ENCODE results near the gene MED12L. TPM values are rescaled to one million over a fixed set of nuclear protein-coding genes. Genes with fewer than 3 reads are reported as not detected.

MED12L gene
- total and polyA plus RNA-seq, 9 donors = 2.6 to 11.7 (median 6.8) TPM

DNA sequence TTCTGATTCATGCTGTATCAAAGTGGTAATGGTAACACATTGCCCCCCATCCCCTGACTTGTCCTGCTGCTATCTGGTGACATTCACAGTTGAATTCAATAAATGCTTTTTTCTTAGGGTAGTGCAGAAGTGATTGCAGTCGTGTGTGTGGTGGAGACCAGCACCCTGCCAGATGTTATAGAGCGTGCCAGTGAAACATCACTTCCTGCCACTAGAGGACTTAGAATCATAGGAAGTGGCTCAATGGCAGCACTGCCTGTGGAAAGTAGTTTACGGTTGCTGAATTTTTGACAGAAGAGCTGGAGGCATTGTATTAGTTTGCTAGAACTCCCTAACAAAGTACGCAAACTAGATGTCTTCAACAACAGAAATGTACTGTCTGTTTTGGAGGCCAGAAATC lies 336.5 kb downstream of the MED12L start:
- Histone ChIP-seq H3K9me3 (replicated peaks; ENCODE audit: control insufficient read depth, low read depth, low read length) (no peaks in the 10 kb centered on the region), H3K4me1 (ENCODE audit: control insufficient read depth, insufficient read depth, low read length) (no peaks in the 10 kb centered on the region), H3K27ac (ENCODE audit: low read length) (no peak overlapping the region), H3K27me3 (ENCODE audit: control insufficient read depth, insufficient read depth, low read length) (no peaks in the 10 kb centered on the region), H3K4me3 (ENCODE audit: low read length) (no peak overlapping the region), H3K36me3 (ENCODE audit: control insufficient read depth, insufficient read depth, low read length) (no peaks in the 10 kb centered on the region)
- no peak for DNase-seq
- 82% methylated on average over 2 of the region's 4 CpGs for WGBS (ENCODE audit: insufficient coverage)

DNA sequence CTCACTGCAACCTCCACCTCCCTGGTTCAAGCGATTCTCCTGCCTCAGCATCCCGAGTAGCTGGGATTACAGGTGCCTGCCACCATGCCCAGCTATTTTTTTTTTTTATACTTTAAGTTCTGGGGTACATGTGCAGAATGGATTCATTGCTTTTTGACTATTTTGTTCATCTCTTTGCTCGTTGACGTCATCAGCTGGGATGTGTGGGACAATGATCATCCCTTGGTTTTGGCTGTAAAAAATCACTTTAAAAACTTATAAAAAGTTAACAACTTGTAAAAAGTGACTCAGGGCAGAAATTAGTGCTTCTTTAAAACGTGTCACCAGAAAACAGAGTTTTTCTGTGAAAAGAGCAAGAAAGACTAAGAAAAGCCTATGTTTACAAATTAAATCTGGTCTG lies 337.6 kb downstream of the MED12L start:
- no peak overlapping the region for H3K27ac ChIP-seq (ENCODE audit: low read length)
- no peak for DNase-seq
- H3K4me3 ChIP-seq (ENCODE audit: low read length) = no peak overlapping the region
- H3K4me1 ChIP-seq (ENCODE audit: control insufficient read depth, insufficient read depth, low read length) = no peaks in the 10 kb centered on the region
- no peaks in the 10 kb centered on the region for H3K9me3 ChIP-seq (replicated peaks; ENCODE audit: control insufficient read depth, low read depth, low read length)
- no peaks in the 10 kb centered on the region for H3K27me3 ChIP-seq (ENCODE audit: control insufficient read depth, insufficient read depth, low read length)
- 100% methylated on average over 1 of the region's 5 CpGs for WGBS (ENCODE audit: insufficient coverage)
- no peaks in the 10 kb centered on the region for H3K36me3 ChIP-seq (ENCODE audit: control insufficient read depth, insufficient read depth, low read length)

DNA sequence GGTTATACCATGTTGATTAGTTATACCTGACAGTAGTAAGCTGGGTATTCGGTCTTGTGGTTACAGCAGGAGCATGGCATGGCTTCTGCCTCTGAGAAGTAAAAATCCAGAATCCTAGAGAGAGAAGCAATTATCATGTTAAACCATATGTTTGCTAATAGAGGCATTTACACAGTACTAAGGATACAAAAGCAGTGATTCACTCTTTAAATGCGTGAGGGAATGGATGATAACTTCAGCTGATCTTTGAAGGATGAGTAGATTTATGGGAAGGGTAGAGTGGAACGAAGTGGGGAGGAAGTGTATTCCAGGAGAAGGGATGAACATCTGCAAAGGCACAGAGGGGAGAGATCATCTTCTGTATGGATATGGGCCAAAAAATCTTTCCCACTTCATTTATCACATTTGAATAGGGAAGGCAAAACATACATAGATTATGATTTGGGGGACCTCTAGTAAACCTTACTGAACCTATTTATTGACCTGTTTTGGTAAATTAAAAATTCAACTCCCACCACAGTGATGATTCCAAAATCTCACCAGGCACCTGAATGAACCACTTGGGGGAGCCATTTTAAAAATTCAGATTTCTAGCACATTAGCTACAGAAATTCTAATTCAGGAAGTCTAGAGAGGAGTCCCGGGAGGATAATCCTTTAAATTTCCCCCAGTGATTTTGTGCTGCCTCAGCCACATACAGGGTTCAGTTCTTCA lies 340.3 kb downstream of the MED12L start:
- no peaks in the 10 kb centered on the region for H3K36me3 ChIP-seq (ENCODE audit: control insufficient read depth, insufficient read depth, low read length)
- no peaks in the 10 kb centered on the region for H3K9me3 ChIP-seq (replicated peaks; ENCODE audit: control insufficient read depth, low read depth, low read length)
- H3K27ac ChIP-seq (ENCODE audit: low read length) = no peak overlapping the region
- no peak for DNase-seq
- no peaks in the 10 kb centered on the region for H3K27me3 ChIP-seq (ENCODE audit: control insufficient read depth, insufficient read depth, low read length)
- no peak overlapping the region for H3K4me3 ChIP-seq (ENCODE audit: low read length)
- WGBS (ENCODE audit: insufficient coverage) = no CpG with 5 or more reads among the region's 4 CpGs
- no peaks in the 10 kb centered on the region for H3K4me1 ChIP-seq (ENCODE audit: control insufficient read depth, insufficient read depth, low read length)

DNA sequence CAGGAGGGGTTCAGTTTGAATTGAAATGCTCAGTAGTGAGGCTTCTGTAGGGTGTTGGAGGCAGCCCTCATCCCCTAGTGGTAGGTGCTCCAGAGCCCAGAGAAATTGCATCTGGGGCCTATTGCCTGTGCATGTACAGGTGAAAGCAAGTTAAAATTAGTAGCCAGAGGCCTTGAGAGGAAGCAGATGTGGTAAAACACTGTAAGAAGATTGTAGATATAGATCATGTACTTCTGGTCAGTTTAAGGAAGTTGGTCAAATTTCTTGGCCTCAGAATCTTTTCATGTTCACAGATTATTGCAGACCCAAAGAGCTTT lies 340.8 kb downstream of the MED12L start:
- Histone ChIP-seq H3K27ac (ENCODE audit: low read length) (no peak overlapping the region), H3K4me1 (ENCODE audit: control insufficient read depth, insufficient read depth, low read length) (no peaks in the 10 kb centered on the region), H3K36me3 (ENCODE audit: control insufficient read depth, insufficient read depth, low read length) (no peaks in the 10 kb centered on the region), H3K27me3 (ENCODE audit: control insufficient read depth, insufficient read depth, low read length) (no peaks in the 10 kb centered on the region), H3K4me3 (ENCODE audit: low read length) (no peak overlapping the region), H3K9me3 (replicated peaks; ENCODE audit: control insufficient read depth, low read depth, low read length) (no peaks in the 10 kb centered on the region)
- no peak for DNase-seq

DNA sequence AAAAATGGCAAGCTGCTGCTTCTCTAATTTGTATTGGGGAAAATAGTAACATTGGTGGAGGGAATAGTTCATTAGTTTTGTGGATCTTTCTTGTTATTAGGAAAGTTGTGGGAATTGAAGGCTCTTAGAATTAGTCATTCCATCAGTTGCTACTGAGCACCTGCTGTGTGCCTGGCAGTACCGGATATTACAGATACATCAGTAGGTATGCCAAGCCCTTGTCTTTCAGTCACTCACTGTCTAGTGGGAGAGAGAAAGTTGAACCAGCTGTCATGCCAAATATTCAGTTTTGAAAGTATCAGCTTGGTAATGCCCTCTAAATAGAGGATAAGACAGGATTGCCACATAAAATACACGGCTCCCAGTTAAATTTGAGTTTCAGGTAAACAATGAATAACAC lies 342.9 kb downstream of the MED12L start:
- 80% methylated on average over 1 of the region's 2 CpGs for WGBS (ENCODE audit: insufficient coverage)

DNA sequence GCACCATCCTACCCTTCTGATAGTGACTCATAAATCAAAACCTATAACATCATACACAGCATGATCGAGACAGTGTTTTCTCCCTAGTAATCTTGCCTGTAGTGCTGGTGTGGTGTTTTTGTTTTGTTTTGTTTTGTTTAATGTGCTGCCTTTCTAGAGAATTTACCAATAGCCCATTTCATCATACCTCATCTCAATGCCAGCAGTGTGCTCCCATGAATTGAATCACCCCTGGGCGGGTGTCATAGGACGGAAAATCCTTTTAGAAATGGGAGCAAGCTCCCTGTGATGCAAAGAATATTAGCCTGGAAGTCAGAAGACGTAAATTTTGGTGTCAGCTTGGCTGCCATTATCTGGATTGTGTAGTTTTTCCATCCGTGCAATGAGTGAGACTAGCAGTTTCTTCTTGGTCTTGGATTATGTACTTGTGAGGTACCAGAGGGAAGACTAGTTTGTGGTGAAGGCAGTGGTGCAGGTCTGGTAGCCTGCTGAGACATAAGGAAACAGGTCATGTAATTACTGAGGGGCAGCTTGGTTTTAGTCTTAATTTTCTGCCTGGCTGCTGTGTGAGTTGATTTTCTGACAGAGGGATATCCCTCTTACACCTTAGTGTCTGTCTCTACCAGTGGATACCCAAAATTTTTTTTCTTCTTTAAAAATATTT lies 345.5 kb downstream of the MED12L start:
- 84% methylated on average over 4 of the region's 5 CpGs for WGBS (ENCODE audit: insufficient coverage)
- H3K36me3 ChIP-seq (ENCODE audit: control insufficient read depth, insufficient read depth, low read length) = no peaks in the 10 kb centered on the region

More for the DNA sequence above, 342.9 kb downstream of the MED12L start:
- Histone ChIP-seq H3K27me3 (ENCODE audit: control insufficient read depth, insufficient read depth, low read length) (no peaks in the 10 kb centered on the region), H3K36me3 (ENCODE audit: control insufficient read depth, insufficient read depth, low read length) (no peaks in the 10 kb centered on the region), H3K4me3 (ENCODE audit: low read length) (no peak overlapping the region), H3K4me1 (ENCODE audit: control insufficient read depth, insufficient read depth, low read length) (no peaks in the 10 kb centered on the region), H3K27ac (ENCODE audit: low read length) (no peak overlapping the region), H3K9me3 (replicated peaks; ENCODE audit: control insufficient read depth, low read depth, low read length) (no peaks in the 10 kb centered on the region)
- DNase-seq = no peak

DNA sequence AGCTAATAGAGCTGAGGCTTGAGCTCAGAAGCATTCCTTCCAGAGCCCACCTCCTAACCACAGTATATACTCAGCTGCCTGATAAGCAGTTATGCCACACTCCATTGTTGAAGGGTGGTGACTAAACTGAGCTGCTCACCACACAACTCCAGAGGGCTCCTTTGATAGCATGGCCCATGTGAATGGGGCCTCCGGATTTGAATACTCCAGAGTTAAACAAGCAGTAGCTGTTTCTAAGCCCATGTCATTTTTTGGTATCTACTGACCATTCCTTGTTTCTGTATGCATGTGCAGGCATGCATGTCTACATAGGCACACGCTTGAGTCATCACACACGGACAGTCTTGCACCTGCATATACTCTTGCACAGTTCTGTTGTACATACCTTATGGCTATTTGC lies 346.5 kb downstream of the MED12L start:
- no peak overlapping the region for H3K4me3 ChIP-seq (ENCODE audit: low read length)
- no peaks in the 10 kb centered on the region for H3K9me3 ChIP-seq (replicated peaks; ENCODE audit: control insufficient read depth, low read depth, low read length)
- WGBS (ENCODE audit: insufficient coverage) = 91% methylated on average over 2 of the region's 3 CpGs
- DNase-seq = no peak
- H3K27ac ChIP-seq (ENCODE audit: low read length) = no peak overlapping the region
- no peaks in the 10 kb centered on the region for H3K36me3 ChIP-seq (ENCODE audit: control insufficient read depth, insufficient read depth, low read length)
- H3K27me3 ChIP-seq (ENCODE audit: control insufficient read depth, insufficient read depth, low read length) = no peaks in the 10 kb centered on the region
- no peaks in the 10 kb centered on the region for H3K4me1 ChIP-seq (ENCODE audit: control insufficient read depth, insufficient read depth, low read length)

More for the DNA sequence above, 345.5 kb downstream of the MED12L start:
- Histone ChIP-seq H3K27me3 (ENCODE audit: control insufficient read depth, insufficient read depth, low read length) (no peaks in the 10 kb centered on the region), H3K4me3 (ENCODE audit: low read length) (no peak overlapping the region), H3K4me1 (ENCODE audit: control insufficient read depth, insufficient read depth, low read length) (no peaks in the 10 kb centered on the region), H3K27ac (ENCODE audit: low read length) (no peak overlapping the region), H3K9me3 (replicated peaks; ENCODE audit: control insufficient read depth, low read depth, low read length) (no peaks in the 10 kb centered on the region)
- DNase-seq = no peak

DNA sequence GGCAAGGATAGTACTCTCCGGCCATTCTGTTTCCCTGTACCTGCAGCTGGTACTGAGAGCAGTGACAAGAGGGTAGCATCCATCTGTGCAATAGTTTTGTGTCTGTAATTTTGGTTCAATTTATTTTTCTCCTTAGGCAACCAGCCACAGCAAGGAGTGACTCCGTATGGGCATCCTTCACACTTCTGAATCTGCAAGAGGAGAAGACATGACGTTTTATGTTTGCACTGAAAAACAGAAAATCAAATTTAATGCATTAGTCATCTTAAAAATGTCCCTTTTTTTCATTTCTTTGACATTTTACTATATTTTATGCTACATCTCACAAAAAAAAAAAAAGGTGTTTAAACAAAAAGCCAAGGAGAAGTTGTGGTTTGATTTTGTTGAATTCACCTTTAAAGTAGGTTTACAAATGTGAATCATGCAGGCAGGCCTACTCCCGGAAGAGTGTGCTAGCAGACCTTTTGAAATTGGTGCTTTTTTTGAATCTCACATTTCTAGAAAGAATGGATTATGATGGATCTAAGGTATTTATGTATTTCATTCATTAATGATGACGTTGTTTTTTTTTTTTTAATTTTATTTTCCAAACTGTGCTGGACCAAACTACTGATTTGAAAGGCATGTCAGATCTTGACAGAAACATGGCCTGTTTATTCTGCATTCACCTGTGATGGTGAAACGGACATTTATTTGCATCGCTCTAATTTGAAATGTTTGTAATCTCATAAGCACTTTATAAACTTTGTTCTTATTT lies 347.3 kb downstream of the MED12L start:
- H3K36me3 ChIP-seq (ENCODE audit: control insufficient read depth, insufficient read depth, low read length) = no peaks in the 10 kb centered on the region
- no peaks in the 10 kb centered on the region for H3K4me1 ChIP-seq (ENCODE audit: control insufficient read depth, insufficient read depth, low read length)
- whole genome bisulfite sequencing (ENCODE audit: insufficient coverage) = no CpG with 5 or more reads among the region's 7 CpGs
- no peaks in the 10 kb centered on the region for H3K27me3 ChIP-seq (ENCODE audit: control insufficient read depth, insufficient read depth, low read length)
- no peaks in the 10 kb centered on the region for H3K9me3 ChIP-seq (replicated peaks; ENCODE audit: control insufficient read depth, low read depth, low read length)
- H3K27ac ChIP-seq (ENCODE audit: low read length) = no peak overlapping the region
- no peak overlapping the region for H3K4me3 ChIP-seq (ENCODE audit: low read length)
- DNase-seq = no peak

DNA sequence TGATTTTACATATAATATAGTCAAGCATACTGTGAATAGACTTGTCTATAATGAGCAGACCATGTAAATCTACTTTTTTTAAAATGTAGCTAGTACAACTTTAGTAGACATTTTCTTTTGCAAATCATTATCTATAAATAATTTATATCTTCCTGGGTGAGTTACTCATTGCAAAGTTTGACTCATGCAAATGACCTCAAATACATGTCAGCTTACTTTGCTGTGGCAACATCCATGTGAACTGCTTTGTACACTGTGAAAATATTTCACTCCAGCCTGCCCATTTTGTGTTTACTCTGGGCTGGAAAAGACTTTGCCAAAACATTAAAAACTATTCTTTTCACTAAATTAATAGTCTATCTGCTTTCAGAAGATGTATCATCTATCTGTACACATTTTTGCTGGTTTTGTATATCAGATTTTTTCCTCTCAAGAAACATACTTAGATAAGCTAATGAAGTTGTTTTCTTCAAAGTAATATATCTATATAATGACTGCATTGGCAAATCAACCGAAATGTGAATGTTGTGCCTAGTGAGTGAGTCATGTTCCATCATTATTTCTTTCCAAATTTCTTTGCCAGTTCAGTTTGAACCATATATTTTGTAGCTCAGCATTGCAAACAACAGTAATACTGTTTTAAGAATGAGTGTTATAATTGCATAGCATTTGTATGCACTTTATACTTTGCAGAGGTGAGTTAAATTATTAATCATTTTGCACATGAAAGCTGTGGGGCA lies 348.9 kb downstream of the MED12L start:
- no peak for DNase-seq
- no peaks in the 10 kb centered on the region for H3K27me3 ChIP-seq (ENCODE audit: control insufficient read depth, insufficient read depth, low read length)
- H3K4me1 ChIP-seq (ENCODE audit: control insufficient read depth, insufficient read depth, low read length) = no peaks in the 10 kb centered on the region
- H3K36me3 ChIP-seq (ENCODE audit: control insufficient read depth, insufficient read depth, low read length) = no peaks in the 10 kb centered on the region
- no peak overlapping the region for H3K27ac ChIP-seq (ENCODE audit: low read length)
- H3K9me3 ChIP-seq (replicated peaks; ENCODE audit: control insufficient read depth, low read depth, low read length) = no peaks in the 10 kb centered on the region
- WGBS (ENCODE audit: insufficient coverage) = no CpG with 5 or more reads among the region's 1 CpG
- H3K4me3 ChIP-seq (ENCODE audit: low read length) = no peak overlapping the region

Measured in muscle of leg (tissue), 11 donors.